Measurements from ENCODE around the gene SMAD4. TPM values are rescaled to one million over a fixed set of nuclear protein-coding genes. Genes with fewer than 3 reads are reported as not detected.
"Not testable (repeated sequence)": the region's sequence is repeated elsewhere in the genome, so short reads cannot be mapped to it uniquely, and the experiment has no call there.

The SMAD4 gene
- total RNA-seq, 1 donor from 2014 or later, result 152 TPM

DNA sequence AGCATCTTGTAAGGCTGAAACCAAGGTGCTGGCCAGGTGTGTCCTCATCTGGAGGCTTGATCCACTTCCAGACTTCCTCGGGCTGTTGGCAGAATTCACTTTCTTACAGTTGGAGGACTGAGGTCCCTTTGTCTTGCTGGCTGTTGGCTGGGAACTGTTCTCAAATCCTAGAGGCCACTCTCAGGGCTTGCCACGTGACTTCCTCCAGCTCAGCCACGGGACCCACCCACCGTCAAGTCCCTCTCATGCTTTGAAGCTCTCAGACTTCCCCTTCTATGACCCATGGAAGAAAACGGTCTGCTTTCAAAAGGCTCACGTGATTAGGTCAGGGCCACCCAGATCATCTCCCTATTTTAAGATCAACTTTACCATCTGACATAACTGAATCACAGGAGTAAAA lies 77.1 kb downstream of the SMAD4 start:
- Mint-ChIP-seq H3K4me3 (no peak overlapping the region), H3K36me3 (peaks cover 5% of the 10 kb centered on the region), H3K9me3 (peaks cover 11% of the 10 kb centered on the region), H3K4me1 (no peaks in the 10 kb centered on the region), H3K27me3 (ENCODE audit: low read depth) (no peaks in the 10 kb centered on the region), H3K27ac (no peak overlapping the region)
- DNase-seq (ENCODE audit: low spot score in 2 of 2, unreplicated experiment in 2 of 2), result no peak
- TF ChIP-seq, protein P1, sequence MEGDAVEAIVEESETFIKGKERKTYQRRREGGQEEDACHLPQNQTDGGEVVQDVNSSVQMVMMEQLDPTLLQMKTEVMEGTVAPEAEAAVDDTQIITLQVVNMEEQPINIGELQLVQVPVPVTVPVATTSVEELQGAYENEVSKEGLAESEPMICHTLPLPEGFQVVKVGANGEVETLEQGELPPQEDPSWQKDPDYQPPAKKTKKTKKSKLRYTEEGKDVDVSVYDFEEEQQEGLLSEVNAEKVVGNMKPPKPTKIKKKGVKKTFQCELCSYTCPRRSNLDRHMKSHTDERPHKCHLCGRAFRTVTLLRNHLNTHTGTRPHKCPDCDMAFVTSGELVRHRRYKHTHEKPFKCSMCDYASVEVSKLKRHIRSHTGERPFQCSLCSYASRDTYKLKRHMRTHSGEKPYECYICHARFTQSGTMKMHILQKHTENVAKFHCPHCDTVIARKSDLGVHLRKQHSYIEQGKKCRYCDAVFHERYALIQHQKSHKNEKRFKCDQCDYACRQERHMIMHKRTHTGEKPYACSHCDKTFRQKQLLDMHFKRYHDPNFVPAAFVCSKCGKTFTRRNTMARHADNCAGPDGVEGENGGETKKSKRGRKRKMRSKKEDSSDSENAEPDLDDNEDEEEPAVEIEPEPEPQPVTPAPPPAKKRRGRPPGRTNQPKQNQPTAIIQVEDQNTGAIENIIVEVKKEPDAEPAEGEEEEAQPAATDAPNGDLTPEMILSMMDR (IDR thresholded peaks at IDR 0.05; ENCODE audit: unreplicated experiment), result no peak

DNA sequence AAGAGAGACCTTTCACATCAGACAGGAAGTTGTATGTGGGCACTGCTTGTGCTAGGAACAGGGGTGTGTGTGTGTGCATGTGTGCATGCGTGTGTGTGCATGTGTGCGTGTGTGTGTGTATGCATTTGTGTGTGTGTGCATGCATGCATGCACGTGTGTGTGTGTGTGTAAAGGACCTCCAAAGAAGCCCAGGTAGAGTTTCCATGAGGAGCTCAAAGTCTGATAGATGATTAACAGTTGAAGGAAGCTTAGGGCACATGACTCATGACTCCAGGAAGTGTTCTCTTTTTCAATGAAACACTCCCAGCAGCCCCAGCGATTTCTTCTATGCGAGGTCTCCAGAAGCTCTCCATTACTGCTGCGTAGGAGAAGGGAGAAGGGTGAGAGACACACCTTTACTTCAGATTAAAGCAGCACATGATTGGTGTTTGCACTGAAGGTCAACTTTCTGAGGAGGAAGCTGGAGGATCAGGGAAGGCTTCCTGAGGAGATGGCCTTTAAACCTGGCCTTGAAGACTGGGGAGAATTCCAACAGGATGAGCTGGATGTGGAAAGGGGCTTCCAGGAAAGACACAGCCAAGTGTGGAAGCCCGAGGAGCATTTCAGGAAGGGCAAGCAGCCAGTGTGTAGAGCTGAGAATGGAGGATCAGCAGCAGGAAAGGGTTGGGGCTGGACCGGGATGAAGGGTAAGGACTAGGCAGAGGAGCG lies 77.7 kb downstream of the SMAD4 start:
- DNase-seq (ENCODE audit: low spot score in 2 of 2, unreplicated experiment in 2 of 2), result no peak
- TF ChIP-seq, protein P1 (IDR thresholded peaks at IDR 0.05; ENCODE audit: unreplicated experiment), result no peak

DNA sequence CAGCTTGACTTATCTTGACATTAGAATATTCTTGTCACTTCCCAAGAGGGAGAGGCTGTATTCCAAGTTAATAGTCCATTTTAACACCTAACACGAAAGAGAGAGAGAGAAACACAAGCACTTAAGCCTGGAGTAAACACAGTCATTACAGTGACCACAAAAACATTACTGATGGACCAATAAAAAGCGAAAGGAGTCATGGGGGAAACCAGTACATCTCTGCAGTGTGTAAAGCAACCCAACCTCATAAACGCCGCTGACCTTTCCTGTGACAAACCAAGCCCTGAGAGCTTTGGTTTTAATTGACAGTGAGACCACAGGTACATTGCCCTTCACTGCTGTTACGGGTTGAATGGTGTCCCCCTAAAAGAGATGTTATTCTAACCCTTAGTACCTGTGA lies 78.3 kb downstream of the SMAD4 start:
- TF ChIP-seq, protein P1 (IDR thresholded peaks at IDR 0.05; ENCODE audit: unreplicated experiment), result no peak
- no peak for DNase-seq (ENCODE audit: low spot score in 2 of 2, unreplicated experiment in 2 of 2)
- H3K9me3 Mint-ChIP-seq, result no peaks in the 10 kb centered on the region
- H3K27me3 Mint-ChIP-seq (ENCODE audit: low read depth), result no peaks in the 10 kb centered on the region
- no peak overlapping the region for H3K4me3 Mint-ChIP-seq
- no peaks in the 10 kb centered on the region for H3K36me3 Mint-ChIP-seq
- H3K27ac Mint-ChIP-seq, result no peak overlapping the region
- H3K4me1 Mint-ChIP-seq, result no peaks in the 10 kb centered on the region

More for the DNA sequence above, 77.7 kb downstream of the SMAD4 start:
- no peaks in the 10 kb centered on the region for H3K27me3 Mint-ChIP-seq (ENCODE audit: low read depth)
- H3K27ac Mint-ChIP-seq, result no peak overlapping the region
- H3K4me1 Mint-ChIP-seq, result no peaks in the 10 kb centered on the region
- peaks cover 4% of the 10 kb centered on the region for H3K9me3 Mint-ChIP-seq
- H3K36me3 Mint-ChIP-seq, result peaks cover 2% of the 10 kb centered on the region
- H3K4me3 Mint-ChIP-seq, result no peak overlapping the region

DNA sequence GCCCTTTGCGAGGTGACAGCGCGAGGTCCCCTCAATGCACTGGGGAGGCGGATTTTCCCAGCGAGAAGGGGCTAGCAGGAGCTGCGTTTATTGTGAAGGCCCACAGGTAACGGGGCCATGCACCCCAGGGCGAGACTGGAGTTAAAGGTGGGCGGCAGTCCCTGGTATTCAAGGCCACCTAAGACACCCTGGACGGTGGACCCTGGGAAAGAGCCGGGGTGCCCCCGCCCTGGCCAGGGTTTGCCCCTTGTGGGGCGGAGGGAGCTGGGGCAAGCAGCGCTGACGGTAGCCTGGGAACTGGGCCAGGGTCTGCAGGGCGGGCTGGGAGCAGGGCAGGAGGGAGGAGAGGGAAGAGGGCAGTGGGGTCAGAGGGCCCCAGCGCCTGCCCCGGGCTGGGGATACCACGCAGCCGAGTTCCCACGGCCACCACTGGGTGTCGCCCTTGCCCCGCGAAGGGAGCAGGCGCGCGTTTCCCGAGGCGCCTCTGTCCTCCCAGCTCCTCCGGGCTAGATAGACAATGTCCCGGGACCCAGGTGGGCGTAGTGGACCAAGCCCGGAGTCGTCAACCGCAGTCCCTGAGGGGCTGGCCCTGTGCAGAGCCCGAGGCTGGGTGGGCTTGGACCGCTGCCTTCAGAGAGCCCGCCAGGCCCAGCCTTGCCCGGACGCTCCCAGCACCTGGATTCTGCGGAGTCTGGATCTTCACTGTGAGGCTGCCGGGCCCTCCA lies 80.2 kb downstream of the SMAD4 start:
- Mint-ChIP-seq H3K4me1 (no peaks in the 10 kb centered on the region), H3K27ac (no peak overlapping the region), H3K27me3 (ENCODE audit: low read depth) (no peaks in the 10 kb centered on the region), H3K9me3 (no peaks in the 10 kb centered on the region), H3K4me3 (peak overlapping the region; percentile 8), H3K36me3 (no peaks in the 10 kb centered on the region)
- TF ChIP-seq, protein P1 (IDR thresholded peaks at IDR 0.05; ENCODE audit: unreplicated experiment), result peak; percentile 90
- peak; percentile 64 to 84 for DNase-seq (ENCODE audit: low spot score in 2 of 2, unreplicated experiment in 2 of 2)

DNA sequence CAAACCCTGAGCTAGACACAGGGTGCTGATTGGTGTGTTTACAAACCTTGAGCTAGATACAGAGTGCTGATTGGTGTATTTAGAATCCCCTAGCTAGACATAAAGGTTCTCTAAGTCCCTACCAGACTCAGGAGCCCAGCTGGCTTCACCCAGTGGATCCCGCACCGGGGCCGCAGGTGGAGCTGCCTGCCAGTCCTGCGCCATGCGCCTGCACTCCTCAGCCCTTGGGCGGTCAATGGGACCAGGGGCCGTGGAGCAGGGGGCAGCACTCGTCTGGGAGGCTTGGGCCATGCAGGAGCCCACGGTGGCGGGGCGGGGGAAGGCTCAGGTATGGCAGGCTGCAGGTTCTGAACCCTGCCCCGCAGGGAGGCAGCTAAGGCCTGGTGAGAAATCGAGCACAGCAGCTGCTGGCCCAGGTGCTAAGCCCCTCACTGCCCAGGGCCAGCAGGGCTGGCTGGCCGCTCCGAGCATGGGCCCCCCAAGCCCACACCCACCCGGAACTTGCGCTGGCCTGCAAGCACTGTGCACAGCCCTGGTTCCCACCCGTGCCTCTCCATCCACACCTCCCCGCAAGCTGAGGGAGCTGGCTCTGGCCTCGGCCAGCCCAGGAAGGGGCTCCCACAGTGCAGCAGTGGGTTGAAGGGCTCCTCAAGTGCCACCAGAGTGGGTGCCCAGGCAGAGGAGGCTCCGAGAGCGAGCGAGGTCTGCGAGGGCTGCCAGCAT lies 81.8 kb downstream of the SMAD4 start:
- not testable (repeated sequence) for H3K4me3 Mint-ChIP-seq; H3K27me3 Mint-ChIP-seq (ENCODE audit: low read depth); DNase-seq (ENCODE audit: low spot score in 2 of 2, unreplicated experiment in 2 of 2); H3K36me3 Mint-ChIP-seq; H3K27ac Mint-ChIP-seq; H3K9me3 Mint-ChIP-seq; H3K4me1 Mint-ChIP-seq

DNA sequence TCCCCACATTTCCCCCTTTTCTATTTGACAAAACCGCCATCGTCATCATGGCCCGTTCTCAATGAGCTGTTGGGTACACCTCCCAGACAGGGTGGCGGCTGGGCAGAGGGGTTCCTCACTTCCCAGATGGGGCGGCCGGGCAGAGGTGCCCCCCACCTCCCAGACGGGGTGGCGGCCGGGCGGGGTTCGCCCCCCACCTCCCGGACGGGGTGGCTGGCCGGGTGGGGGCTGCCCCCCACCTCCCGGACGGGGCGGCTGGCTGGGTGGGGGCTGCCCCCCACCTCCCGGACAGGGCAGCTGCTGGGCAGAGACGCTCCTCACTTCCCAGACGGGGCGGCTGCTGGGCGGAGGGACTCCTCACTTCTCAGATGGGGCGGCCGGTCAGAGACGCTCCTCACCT lies 87.0 kb downstream of the SMAD4 start:
- not testable (repeated sequence) for H3K4me3 Mint-ChIP-seq; H3K36me3 Mint-ChIP-seq; H3K4me1 Mint-ChIP-seq; H3K27ac Mint-ChIP-seq; DNase-seq (ENCODE audit: low spot score in 2 of 2, unreplicated experiment in 2 of 2); H3K27me3 Mint-ChIP-seq (ENCODE audit: low read depth)
- H3K9me3 Mint-ChIP-seq, result peaks cover 17% of the 10 kb centered on the region

DNA sequence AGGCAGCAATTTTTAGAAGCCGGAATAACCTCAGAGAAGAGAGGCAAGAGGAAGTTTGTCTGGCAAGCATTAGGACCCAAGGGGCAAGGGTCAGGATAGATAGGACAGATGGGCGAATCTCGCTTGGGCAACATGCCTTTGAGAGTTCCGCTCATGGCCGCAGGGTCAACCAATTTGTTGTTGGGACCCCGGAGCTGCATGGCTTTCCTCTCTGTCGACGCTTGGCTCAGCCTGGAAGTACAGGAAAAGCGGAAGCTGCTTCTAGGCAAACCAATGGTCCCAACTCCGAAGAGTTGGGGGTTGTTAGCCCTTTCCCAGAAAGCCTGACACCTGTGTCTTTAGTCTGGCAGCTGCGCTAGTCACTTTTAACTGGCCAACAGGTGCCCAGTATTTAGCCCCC lies 89.5 kb downstream of the SMAD4 start:
- H3K4me3 Mint-ChIP-seq; H3K4me1 Mint-ChIP-seq; DNase-seq (ENCODE audit: low spot score in 2 of 2, unreplicated experiment in 2 of 2); H3K27me3 Mint-ChIP-seq (ENCODE audit: low read depth); H3K27ac Mint-ChIP-seq; H3K36me3 Mint-ChIP-seq: not testable (repeated sequence)
- peaks cover 17% of the 10 kb centered on the region for H3K9me3 Mint-ChIP-seq

DNA sequence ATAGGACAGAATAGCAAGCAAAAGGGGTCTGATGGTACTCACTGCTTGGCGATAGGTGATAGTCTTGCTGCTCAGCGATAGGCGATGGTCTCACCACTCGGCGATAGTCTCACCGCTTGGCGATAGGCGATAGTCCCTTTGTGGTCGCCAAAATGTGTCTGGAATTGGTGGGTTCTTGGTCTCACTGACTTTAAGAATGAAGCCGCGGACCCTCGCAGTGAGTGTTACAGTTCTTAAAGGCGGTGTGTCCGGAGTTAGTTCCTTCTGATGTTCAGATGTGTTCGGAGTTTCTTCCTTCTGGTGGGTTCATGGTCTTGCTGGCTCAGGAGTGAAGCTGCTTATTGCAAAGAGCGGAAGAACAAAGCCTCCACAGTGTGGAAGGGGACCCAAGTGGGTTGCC lies 90.0 kb downstream of the SMAD4 start:
- not testable (repeated sequence) for DNase-seq (ENCODE audit: low spot score in 2 of 2, unreplicated experiment in 2 of 2); H3K27ac Mint-ChIP-seq; H3K4me3 Mint-ChIP-seq; H3K36me3 Mint-ChIP-seq; H3K4me1 Mint-ChIP-seq; H3K27me3 Mint-ChIP-seq (ENCODE audit: low read depth)
- H3K9me3 Mint-ChIP-seq, result peaks cover 17% of the 10 kb centered on the region
